Smooth muscle cell (in vitro differentiated cells): ENCODE results near the gene FARP1. TPM values are rescaled to one million over a fixed set of nuclear protein-coding genes. Genes with fewer than 3 reads are reported as not detected.

Source experiments
- DNase-seq: peaks from one replicate; lab custom pipeline; 2025; ENCODE audit not compliant: unreplicated experiment; lab: John Stamatoyannopoulos, UW
- H2AFZ ChIP-seq: fragments of 200-600 bp; sonication (generic); 2 replicates; pipeline ENCODE4 v1.6.0; 2016; ENCODE audit warnings: antibody characterized with exemption, low read depth, mild to moderate bottlenecking
- H3F3A ChIP-seq: fragments of 200-600 bp; sonication (generic); 2 replicates; pipeline ENCODE4 v1.6.0; 2017; ENCODE audit warnings: antibody characterized with exemption, low read depth
- H3K27ac ChIP-seq: fragments of 200-600 bp; sonication (generic); 2 replicates; pipeline ENCODE4 v1.5.1; 2016; ENCODE audit warnings: low read depth, mild to moderate bottlenecking
- H3K27me3 ChIP-seq: fragments of 200-600 bp; sonication (generic); 2 replicates; pipeline ENCODE4 v1.6.1; 2016; ENCODE audit warnings: low read depth, mild to moderate bottlenecking
- H3K36me3 ChIP-seq: fragments of 200-600 bp; sonication (generic); 2 replicates; pipeline ENCODE4 v1.5.1; 2016; ENCODE audit warnings: low read depth
- H3K4me1 ChIP-seq: fragments of 200-600 bp; sonication (generic); 2 replicates; pipeline ENCODE4 v1.5.1; 2016; ENCODE audit warnings: low read depth
- H3K4me2 ChIP-seq: fragments of 200-600 bp; sonication (generic); 2 replicates; pipeline ENCODE4 v1.6.0; 2016; ENCODE audit warnings: mild to moderate bottlenecking
- H3K4me3 ChIP-seq: fragments of 200-600 bp; sonication (generic); 2 replicates; pipeline ENCODE4 v1.5.1; 2016; ENCODE audit warnings: mild to moderate bottlenecking
- H3K79me2 ChIP-seq: fragments of 200-600 bp; sonication (generic); 2 replicates; pipeline ENCODE4 v1.6.0; 2016; ENCODE audit warnings: low read depth, mild to moderate bottlenecking
- H3K9ac ChIP-seq: fragments of 200-600 bp; sonication (generic); 2 replicates; pipeline ENCODE4 v1.6.0; 2016; ENCODE audit warnings: low read depth
- H3K9me3 ChIP-seq: fragments of 200-600 bp; sonication (generic); replicated peaks from 2 replicates; pipeline ENCODE4 v1.5.1; 2016; ENCODE audit warnings: low read depth
- H4K20me1 ChIP-seq: fragments of 200-600 bp; sonication (generic); 2 replicates; pipeline ENCODE4 v1.6.0; 2016; ENCODE audit warnings: low read depth
- CTCF ChIP-seq: fragments of 200-600 bp; sonication (generic); IDR thresholded peaks from 2 replicates; pipeline ENCODE4 v1.5.1; 2017; ENCODE audit warnings: borderline replicate concordance, mild to moderate bottlenecking, antibody characterized with exemption; ENCODE audit not compliant: insufficient read depth, poor library complexity, severe bottlenecking
- WGBS: methylation state at CpG from one replicate; pipeline ENCODE4 v1.1.7; 2016; ENCODE audit warnings: low lambda C conversion rate; 5-methylcytosine and 5-hydroxymethylcytosine counted together
- polyA plus RNA-seq: library from polyadenylated mRNA; unstranded; fragments of >200 nt; fragmentation: Nextera tagmentation; extraction: Ambion mirVana; gene quantifications from 2 replicates; pipeline ENCODE4 v1.2.1, GENCODE V29; 2016
- total RNA-seq: library from RNA; depleted of rRNA; stranded (reverse); fragments of >200 nt; gene quantifications from 2 replicates; pipeline ENCODE4 v1.2.3, GENCODE V29; 2014

Gene FARP1
- total and polyA plus RNA-seq, 2 experiments from 2014 or later = 59.4 to 104 TPM

GRCh38 chr13:98371516-98372023 lies 228.7 kb downstream of the FARP1 start:
- DNase-seq = no peak
- Histone ChIP-seq H3K4me3 (no peak overlapping the region), H3K36me3 (peaks cover 13% of the 10 kb centered on the region), H3K9ac (no peak overlapping the region), H3K9me3 (no peaks in the 10 kb centered on the region), H3F3A (no peaks in the 10 kb centered on the region), H2AFZ (no peak overlapping the region), H3K79me2 (peaks cover 14% of the 10 kb centered on the region), H3K4me1 (peaks cover 11% of the 10 kb centered on the region), H3K27me3 (no peaks in the 10 kb centered on the region), H3K4me2 (no peak overlapping the region), H4K20me1 (no peaks in the 10 kb centered on the region), H3K27ac (peak overlapping the region; percentile 8)
- no peak for TF ChIP-seq CTCF
- 97% methylated on average over 5 of the region's 5 CpGs for WGBS

- Histone ChIP-seq H3F3A (no peaks in the 10 kb centered on the region), H3K27ac (no peak overlapping the region), H4K20me1 (no peaks in the 10 kb centered on the region), H3K27me3 (no peaks in the 10 kb centered on the region), H3K4me1 (peaks cover 11% of the 10 kb centered on the region), H3K79me2 (peaks cover 14% of the 10 kb centered on the region), H3K9ac (no peak overlapping the region), H3K4me3 (no peak overlapping the region), H3K36me3 (peaks cover 13% of the 10 kb centered on the region), H3K4me2 (no peak overlapping the region), H3K9me3 (no peaks in the 10 kb centered on the region), H2AFZ (no peak overlapping the region)
- DNase-seq = no peak
- no peak for TF ChIP-seq CTCF
- 85% methylated on average over 8 of the region's 8 CpGs for WGBS
These were observed 230.0 kb downstream of the FARP1 start for GRCh38 chr13:98372876-98373275.

- Histone ChIP-seq H3K9me3 (no peaks in the 10 kb centered on the region), H3K4me1 (peaks cover 11% of the 10 kb centered on the region), H4K20me1 (no peaks in the 10 kb centered on the region), H3K4me2 (no peak overlapping the region), H3K27ac (no peak overlapping the region), H3K36me3 (peaks cover 11% of the 10 kb centered on the region), H3K4me3 (no peak overlapping the region), H3K27me3 (no peaks in the 10 kb centered on the region), H3K9ac (no peak overlapping the region), H3F3A (no peaks in the 10 kb centered on the region), H2AFZ (no peak overlapping the region), H3K79me2 (peaks cover 14% of the 10 kb centered on the region)
- no peak for TF ChIP-seq CTCF
- WGBS = 100% methylated on average over 1 of the region's 1 CpG
- no peak for DNase-seq
These were observed 231.9 kb downstream of the FARP1 start for GRCh38 chr13:98374750-98375149.
